K562 (cell line): ENCODE results near the gene QARS1. TPM values are rescaled to one million over a fixed set of nuclear protein-coding genes. Genes with fewer than 3 reads are reported as not detected.

Source experiments
- CLOCK ChIP-seq: fragments of 250-450 bp; sonication (Bioruptor Pico); IDR thresholded peaks from 2 replicates; pipeline ENCODE4 v1.4.0; 2020; ENCODE audit warnings: mild to moderate bottlenecking, moderate library complexity, borderline replicate concordance
- HDAC8 ChIP-seq: fragments of 450-650 bp; IDR thresholded peaks from 2 replicates; pipeline ENCODE4 v1.6.1; 2016; ENCODE audit warnings: mild to moderate bottlenecking, missing genetic modification characterization, moderate library complexity, missing compliant biosample characterization
- HOXB6 ChIP-seq: fragments of 250-450 bp; sonication (Bioruptor Pico); IDR thresholded peaks from 2 replicates; pipeline ENCODE4 v1.5.1; 2022; ENCODE audit warnings: mild to moderate bottlenecking, borderline replicate concordance
- MGA ChIP-seq: fragments of 450-650 bp; IDR thresholded peaks from 2 replicates; pipeline ENCODE4 v1.6.1; 2016; ENCODE audit warnings: mild to moderate bottlenecking, moderate library complexity
- PHF21A ChIP-seq: fragments of 450-650 bp; IDR thresholded peaks from 2 replicates; pipeline ENCODE4 v1.6.1; 2017; ENCODE audit warnings: low read depth, borderline replicate concordance
- PRPF4 ChIP-seq: fragments of 200-400 bp; formaldehyde crosslinking; IDR thresholded peaks from one replicate; pipeline ENCODE4 v1.6.1; 2017; ENCODE audit warnings: low read length, low read depth, mild to moderate bottlenecking; ENCODE audit not compliant: insufficient read depth, poor library complexity, severe bottlenecking
- RBM14 ChIP-seq: fragments of 200-400 bp; formaldehyde crosslinking; IDR thresholded peaks from 2 replicates; pipeline ENCODE4 v1.6.1; 2018; ENCODE audit warnings: low read depth, mild to moderate bottlenecking, low read length, moderate library complexity, borderline replicate concordance; ENCODE audit not compliant: insufficient read depth
- ZNF174 ChIP-seq: fragments of 250-450 bp; sonication (Bioruptor Pico); IDR thresholded peaks from 2 replicates; pipeline ENCODE4 v1.4.0; 2020; ENCODE audit warnings: mild to moderate bottlenecking
- ZNF431 ChIP-seq: sonication (generic); formaldehyde crosslinking; IDR thresholded peaks from 2 replicates; pipeline ENCODE4 v1.8.0; 2022; ENCODE audit warnings: mild to moderate bottlenecking, missing genetic modification reagents
- ZNF717 ChIP-seq: fragments of 250-450 bp; sonication (Bioruptor Pico); IDR thresholded peaks from 2 replicates; pipeline ENCODE4 v1.5.0; 2021
- ZNF77 ChIP-seq: fragments of 250-450 bp; sonication (Bioruptor Pico); IDR thresholded peaks from 2 replicates; pipeline ENCODE4 v1.5.0; 2020
- polyA plus RNA-seq, 8 experiments: library from polyadenylated mRNA; depleted of rRNA in 4 of 8; stranded (reverse) in 5 of 8; unstranded in 3 of 8; fragments of >200 nt; fragmentation: Nextera tagmentation in 2 of 8; fragmentation: Illumina TruSeq in 1 of 8; extraction: Ambion mirVana in 2 of 8; extraction: Trizol in 1 of 8; gene quantifications; 2 replicates each; pipeline versions ENCODE4 v1.2.1 to v1.2.3, GENCODE V29; 2011 to 2014; ENCODE audit warnings: inconsistent platforms in 1 of 8, missing spikeins in 1 of 8
- total RNA-seq, 7 experiments: library from RNA; depleted of rRNA in 6 of 7; stranded (reverse); fragments of >200 nt in 6 of 7; fragmentation: Illumina TruSeq in 2 of 7; extraction: Trizol in 2 of 7; gene quantifications; 2 replicates each; pipeline versions ENCODE4 v1.2.1 to v1.2.3, GENCODE V29; 2011 to 2021; ENCODE audit warnings: low replicate concordance in 1 of 7

QARS1 gene
- total and polyA plus RNA-seq, 9 of the 15 experiments (the other 6 are each of a cell fraction or from before 2014, with no cell fraction given): 148 to 310 (median 273) TPM

GRCh38 chr3:49093853-49094767 lies 10.4 kb downstream of the QARS1 start, which contains the start of gene QRICH1 (continued):
- no peak for TF ChIP-seq MGA
- TF ChIP-seq ZNF431 (CRISPR knock-in tag): 0 out of 2 replicates have a peak, but pooled peaks have one; percentile 17
- TF ChIP-seq RBM14: no peak
- TF ChIP-seq PRPF4: no peak
- TF ChIP-seq ZNF174: no peak
- TF ChIP-seq CLOCK: no peak
- no peak for TF ChIP-seq HDAC8 (tag)
- no peak for TF ChIP-seq ZNF77
- TF ChIP-seq HOXB6: no peak
- TF ChIP-seq ZNF717 (CRISPR knock-in tag): no peak
- TF ChIP-seq PHF21A: no peak
